ENCODE measurements around the gene OLIG1.

DNA sequence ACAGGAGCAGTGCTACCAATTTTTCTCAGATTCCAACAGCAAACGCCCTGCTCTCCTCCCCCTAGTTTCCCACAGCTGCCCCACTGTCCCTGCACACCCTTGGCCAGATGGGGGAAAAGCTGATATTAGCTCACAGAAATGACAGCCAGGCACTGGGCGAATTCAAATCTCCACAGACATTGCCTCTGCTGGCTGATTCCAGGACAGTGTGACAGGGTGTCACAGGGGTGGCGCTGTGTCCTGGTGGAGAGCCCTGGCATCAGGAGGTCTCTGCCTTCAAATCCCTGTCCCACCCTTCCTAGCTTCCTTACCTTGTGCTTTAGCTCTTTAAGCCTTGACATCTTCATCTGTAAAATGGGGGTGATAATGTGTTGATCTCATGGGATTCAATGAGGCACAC is 10.4 kb downstream of the OLIG1 start:
- TF ChIP-seq, protein P1, sequence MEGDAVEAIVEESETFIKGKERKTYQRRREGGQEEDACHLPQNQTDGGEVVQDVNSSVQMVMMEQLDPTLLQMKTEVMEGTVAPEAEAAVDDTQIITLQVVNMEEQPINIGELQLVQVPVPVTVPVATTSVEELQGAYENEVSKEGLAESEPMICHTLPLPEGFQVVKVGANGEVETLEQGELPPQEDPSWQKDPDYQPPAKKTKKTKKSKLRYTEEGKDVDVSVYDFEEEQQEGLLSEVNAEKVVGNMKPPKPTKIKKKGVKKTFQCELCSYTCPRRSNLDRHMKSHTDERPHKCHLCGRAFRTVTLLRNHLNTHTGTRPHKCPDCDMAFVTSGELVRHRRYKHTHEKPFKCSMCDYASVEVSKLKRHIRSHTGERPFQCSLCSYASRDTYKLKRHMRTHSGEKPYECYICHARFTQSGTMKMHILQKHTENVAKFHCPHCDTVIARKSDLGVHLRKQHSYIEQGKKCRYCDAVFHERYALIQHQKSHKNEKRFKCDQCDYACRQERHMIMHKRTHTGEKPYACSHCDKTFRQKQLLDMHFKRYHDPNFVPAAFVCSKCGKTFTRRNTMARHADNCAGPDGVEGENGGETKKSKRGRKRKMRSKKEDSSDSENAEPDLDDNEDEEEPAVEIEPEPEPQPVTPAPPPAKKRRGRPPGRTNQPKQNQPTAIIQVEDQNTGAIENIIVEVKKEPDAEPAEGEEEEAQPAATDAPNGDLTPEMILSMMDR (IDR thresholded peaks at IDR 0.05 in 2 of 3, conservative IDR thresholded peaks at IDR 0.05 in 1 of 3; ENCODE audit: control insufficient read depth in 2 of 3, extremely low read depth in 1 of 3, insufficient read depth in 1 of 3, low read depth in 3 of 3, low read length in 3 of 3): no peak
- TF ChIP-seq CREB1 (IDR thresholded peaks at IDR 0.05; ENCODE audit: low read depth) (no peak), SIN3A (IDR thresholded peaks at IDR 0.05; ENCODE audit: low read depth, low read length) (no peak), EP300 (IDR thresholded peaks at IDR 0.05; ENCODE audit: borderline replicate concordance in 1 of 2, control insufficient read depth in 1 of 2, low read depth in 2 of 2, low read length in 2 of 2) (no peak), SIX5 (IDR thresholded peaks at IDR 0.05; ENCODE audit: low read depth, low read length, severe bottlenecking) (no peak), GATAD2B (conservative IDR thresholded peaks at IDR 0.05; ENCODE audit: low read depth) (no peak), SMARCA5 (IDR thresholded peaks at IDR 0.05) (no peak), NFXL1 (IDR thresholded peaks at IDR 0.05; ENCODE audit: borderline replicate concordance) (no peak), FOXK2 (IDR thresholded peaks at IDR 0.05) (no peak), BHLHE40 (IDR thresholded peaks at IDR 0.05; ENCODE audit: borderline replicate concordance in 1 of 2, low read depth in 2 of 2, low read length in 1 of 2) (no peak)
- TF ChIP-seq, protein P2, sequence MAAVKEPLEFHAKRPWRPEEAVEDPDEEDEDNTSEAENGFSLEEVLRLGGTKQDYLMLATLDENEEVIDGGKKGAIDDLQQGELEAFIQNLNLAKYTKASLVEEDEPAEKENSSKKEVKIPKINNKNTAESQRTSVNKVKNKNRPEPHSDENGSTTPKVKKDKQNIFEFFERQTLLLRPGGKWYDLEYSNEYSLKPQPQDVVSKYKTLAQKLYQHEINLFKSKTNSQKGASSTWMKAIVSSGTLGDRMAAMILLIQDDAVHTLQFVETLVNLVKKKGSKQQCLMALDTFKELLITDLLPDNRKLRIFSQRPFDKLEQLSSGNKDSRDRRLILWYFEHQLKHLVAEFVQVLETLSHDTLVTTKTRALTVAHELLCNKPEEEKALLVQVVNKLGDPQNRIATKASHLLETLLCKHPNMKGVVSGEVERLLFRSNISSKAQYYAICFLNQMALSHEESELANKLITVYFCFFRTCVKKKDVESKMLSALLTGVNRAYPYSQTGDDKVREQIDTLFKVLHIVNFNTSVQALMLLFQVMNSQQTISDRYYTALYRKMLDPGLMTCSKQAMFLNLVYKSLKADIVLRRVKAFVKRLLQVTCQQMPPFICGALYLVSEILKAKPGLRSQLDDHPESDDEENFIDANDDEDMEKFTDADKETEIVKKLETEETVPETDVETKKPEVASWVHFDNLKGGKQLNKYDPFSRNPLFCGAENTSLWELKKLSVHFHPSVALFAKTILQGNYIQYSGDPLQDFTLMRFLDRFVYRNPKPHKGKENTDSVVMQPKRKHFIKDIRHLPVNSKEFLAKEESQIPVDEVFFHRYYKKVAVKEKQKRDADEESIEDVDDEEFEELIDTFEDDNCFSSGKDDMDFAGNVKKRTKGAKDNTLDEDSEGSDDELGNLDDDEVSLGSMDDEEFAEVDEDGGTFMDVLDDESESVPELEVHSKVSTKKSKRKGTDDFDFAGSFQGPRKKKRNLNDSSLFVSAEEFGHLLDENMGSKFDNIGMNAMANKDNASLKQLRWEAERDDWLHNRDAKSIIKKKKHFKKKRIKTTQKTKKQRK (IDR thresholded peaks at IDR 0.05; ENCODE audit: low read depth, low read length): no peak
